GM19025 (cell line): ENCODE measurements around the gene IRS2.

Experiments used
- ATAC-seq: cut with Tn5 transposase; IDR thresholded peaks from one replicate; pipeline ENCODE4 v1.9.1; 2021; ENCODE audit warnings: mild to moderate bottlenecking, low read depth, moderate library complexity; ENCODE audit not compliant: unreplicated experiment

The IRS2 gene

GRCh38 chr13:109781384-109782065, 4.9 kb downstream of the IRS2 start:
- no peak for ATAC-seq

DNA sequence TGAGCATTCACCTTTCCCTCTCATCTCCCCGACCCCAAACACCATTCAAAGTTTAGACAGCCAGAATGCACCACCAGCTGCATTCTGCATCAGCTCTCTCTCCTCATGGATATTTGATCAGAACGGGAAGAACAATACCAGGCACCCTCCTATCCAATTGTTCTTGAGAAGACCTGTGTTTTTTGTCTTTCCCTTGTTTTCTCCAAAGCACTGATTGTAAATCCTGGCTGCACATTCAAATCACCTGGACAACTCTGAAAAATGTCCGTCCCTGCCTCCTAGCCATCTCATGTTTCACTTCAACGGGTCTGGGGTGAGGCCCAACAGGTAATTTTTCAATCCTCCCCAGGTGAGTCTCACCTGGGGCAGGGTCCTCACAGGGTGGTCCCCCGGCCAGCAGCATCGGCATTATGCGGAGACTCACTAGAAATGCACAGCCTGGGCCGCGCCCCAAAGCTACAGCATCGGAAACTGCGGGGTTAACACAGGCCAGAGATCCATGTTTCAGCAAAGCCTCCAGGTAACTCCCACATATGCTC, 5.5 kb downstream of the IRS2 start:
- no peak for ATAC-seq

GRCh38 chr13:109779876-109780510, 6.4 kb downstream of the IRS2 start:
- no peak for ATAC-seq

DNA sequence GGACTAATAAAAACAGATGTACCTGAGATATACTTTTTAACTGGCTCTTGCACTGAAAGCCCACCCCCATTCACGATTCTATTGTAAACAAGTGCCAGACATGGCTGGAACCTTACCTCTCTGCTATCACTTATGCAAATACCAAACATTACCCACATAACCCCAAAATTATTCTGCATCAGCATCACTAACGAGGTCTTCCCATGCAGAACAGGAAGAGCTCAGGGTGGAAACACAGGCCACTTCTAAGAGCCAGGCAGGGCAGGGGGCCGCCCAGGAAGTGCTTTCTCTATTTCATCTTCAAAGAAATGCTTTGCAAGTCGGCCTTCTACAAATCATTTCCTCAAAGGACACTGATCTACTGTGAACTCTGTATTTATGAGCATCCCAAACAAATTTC, 7.3 kb downstream of the IRS2 start:
- no peak for ATAC-seq

DNA sequence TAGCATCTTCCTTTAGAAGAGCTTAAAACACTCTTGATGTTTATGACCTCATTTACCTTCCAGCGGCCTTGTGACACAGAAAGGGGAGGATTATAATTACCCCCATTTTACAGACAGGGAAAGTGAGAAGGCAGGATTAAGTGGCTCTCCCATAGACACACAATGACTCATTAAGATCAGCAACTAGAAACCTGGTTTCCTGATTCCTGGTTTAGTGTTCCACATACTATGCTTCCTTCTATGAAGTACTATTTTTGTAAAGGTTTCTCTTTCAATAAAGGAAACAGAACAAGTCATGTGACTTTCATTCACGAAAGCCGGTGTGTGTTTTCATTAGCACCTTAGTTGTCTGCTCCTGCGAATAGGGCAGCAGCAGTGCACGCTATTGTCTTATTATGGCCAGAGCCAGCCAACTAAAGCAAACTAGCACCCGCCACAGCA, 8.3 kb downstream of the IRS2 start:
- ATAC-seq: no peak

DNA sequence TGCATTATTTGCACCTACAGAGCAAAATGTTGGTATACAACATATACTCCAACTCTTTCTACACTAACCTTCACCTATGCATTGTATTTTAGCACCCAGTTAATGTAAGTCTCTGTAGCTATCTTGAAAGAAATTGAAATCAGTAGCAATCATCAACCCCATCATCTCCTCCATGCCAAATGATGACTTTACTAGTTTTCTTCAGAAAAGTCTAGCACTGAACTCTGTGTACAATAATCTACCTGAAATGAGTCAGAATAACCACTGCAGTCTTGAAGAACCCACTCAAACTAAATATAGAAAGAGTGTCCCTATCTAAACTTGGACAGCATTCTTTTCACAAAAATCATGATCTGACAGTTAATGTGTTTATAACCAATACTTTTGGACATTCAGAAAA, 9.8 kb downstream of the IRS2 start:
- ATAC-seq: no peak

DNA sequence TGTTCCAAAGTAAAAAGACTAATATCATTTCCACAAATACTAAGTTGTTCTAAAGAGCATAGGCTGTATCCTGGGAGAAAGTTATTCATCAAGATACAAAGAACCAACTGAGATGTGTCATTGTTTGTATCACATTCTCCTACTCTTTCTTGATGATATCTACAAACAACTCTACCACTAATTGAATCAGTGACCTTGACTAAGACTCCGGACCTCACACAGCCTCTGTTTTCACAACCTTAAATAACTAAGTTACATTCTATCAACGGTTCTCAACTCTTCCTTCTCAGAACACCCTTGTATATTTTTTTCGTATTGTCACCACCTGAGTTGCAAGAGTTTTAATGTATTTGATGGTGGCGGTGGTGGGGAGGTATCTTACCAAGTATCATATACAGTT, 12.6 kb downstream of the IRS2 start:
- ATAC-seq: no peak

GRCh38 chr13:109773276-109773675, 13.1 kb downstream of the IRS2 start:
- no peak for ATAC-seq

DNA sequence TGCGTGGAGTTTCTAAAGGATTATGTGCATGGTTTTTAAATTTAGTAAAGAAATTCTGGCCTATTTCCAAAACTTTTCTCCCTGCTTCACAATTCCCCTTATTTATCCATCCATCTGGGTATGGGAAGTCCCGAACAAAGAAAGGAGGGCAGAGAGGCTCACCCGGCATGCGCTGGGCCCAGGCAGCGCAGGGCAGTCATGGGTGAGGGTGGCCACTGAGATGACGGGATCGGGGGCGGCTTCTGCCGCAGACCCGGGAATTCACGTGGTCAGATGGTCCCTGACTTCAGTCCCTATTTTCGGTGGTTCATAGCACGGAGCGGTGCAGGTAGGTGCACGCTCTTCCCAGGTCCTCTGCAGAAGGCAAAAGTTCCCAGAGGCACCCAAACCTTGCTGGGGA, 14.5 kb downstream of the IRS2 start:
- no peak for ATAC-seq

- no peak for ATAC-seq
Observed at GRCh38 chr13:109770436-109770835, 15.9 kb downstream of the IRS2 start.

- ATAC-seq: no peak
Observed at GRCh38 chr13:109769921-109770320, 16.5 kb downstream of the IRS2 start.

DNA sequence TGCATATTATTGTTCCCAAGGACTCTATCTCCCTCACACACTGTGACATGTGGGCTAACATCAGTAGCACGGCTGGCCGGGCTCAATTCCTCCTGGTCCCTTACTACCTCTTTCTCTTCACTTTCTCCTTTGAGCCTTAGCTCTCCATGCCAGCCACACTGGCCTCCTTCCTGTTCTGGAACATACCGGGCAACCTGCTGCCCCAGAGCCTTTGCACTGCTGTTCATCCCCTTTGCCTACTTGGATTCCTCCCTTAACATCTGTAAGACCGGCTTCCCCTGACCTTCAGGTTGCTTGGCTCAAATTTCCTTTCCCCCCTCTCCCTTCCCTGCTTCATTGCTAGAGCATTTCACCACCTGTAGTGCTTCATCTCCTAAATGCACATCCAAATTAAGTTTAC, 17.1 kb downstream of the IRS2 start:
- ATAC-seq: no peak

DNA sequence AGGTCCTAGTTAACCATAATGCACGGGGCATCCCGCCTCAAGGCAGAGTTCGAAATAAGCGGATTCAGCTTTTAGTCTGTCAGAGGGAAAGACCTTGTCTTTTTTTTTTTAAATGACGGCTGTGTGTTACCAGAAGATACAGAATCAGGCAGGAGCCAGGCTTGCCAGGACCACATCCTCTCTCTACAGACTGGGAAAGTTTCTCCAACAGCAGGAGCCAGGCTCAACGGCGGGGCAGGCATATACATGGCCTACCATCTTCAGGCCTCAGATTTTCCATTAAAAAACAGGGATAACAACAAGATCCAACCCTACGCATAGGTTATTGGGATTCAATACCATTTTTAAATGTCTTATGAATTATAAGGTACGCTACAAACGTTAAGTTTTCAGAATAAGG, 17.8 kb downstream of the IRS2 start:
- ATAC-seq: no peak

GRCh38 chr13:109768176-109768575, 18.2 kb downstream of the IRS2 start:
- ATAC-seq: no peak

DNA sequence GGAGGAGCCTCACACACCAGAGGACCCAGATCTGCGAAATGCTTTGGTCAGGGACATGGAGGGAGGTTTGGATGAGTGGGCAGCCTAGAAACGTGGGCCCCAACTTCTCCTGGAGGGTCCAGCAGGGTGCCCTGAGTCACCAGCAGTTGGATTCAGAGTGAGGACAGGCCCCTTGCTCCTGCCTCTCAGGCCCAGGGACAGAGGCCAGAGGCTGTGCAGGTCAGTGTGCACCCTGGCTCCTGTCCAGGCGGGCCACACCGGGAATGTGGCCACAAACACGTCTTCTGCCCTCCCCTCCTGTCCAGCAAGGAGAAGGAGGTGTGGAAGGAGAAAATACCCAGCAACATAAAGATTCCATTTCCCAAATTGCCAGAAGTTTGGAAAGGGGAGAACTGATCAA, 19.4 kb downstream of the IRS2 start:
- no peak for ATAC-seq

DNA sequence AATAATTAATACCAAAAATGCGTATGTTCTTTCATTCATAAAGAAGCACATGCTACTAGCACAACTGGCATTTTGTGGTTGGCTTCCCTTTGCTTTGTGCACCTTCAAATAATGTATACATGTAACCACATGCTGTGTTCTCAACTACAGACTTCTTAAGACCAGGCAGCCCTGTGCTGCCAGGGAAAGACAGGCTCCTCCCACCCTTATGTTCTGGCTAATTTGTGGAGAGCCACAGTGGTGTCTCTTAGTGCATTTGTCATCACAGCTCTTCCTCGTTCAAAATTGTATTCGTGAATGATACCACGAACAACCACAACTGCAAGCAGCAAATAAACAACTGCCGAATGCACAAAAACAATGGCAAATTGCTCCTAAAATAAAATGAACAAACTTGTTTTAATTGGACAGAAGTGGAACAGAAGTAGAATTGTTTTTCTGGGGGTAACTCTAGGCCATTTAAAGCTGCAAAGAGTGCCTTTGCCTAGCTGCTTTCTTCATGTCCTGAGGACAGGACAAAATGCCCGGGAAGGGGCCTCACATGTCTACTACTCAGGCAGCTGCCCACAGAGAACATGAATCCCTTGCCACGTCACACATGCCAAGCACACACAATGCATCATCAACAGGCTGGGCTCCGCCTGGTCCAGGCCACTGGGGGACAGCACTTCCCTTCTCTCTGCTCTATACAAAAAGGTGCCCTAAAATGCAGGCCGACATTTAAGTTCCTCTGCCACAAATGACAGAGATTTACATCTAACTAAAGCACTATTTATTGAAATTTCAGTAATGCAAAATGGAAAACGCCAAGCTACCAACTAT, 21.7 kb downstream of the IRS2 start:
- ATAC-seq: no peak

- ATAC-seq: no peak
Observed at GRCh38 chr13:109764045-109764444, 22.3 kb downstream of the IRS2 start.

DNA sequence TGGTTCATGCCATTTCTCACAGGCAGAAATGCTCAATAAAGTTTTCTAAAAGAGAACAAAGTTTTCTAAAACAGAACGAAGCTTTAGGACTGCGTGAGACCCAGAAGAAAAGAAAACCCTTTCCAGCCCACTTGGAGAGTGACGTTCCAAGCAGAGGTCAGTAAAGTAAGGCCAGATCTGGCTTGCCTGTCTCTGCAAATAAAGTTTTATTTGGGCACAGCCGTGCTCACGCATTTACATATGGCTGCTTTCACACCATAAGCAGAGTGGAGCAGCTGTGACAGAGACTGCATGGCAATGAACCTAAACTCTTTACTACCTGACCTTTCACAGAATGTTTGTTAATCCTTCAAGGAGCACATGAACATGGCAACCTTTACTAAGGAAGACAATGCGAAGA, 23.6 kb downstream of the IRS2 start:
- ATAC-seq: no peak

DNA sequence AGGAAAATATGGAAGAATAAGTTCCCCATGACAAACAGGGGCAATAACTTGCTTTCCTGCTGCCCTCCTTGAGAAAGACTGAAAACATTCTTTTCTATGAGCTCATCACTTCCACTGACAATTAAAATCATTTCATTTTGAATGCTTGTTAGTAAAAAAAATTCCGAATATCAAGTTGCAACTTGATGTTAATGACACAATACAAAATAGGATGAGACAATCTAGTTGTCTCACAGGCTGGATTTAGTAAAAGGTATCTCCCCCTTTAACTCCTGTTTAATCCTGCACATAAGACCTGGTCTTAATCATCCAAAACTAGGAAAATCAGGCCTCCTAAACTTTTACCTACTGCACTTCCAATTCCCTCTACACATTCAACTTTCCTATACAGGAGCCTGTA, 24.7 kb downstream of the IRS2 start:
- ATAC-seq: no peak

- ATAC-seq: no peak
Observed at GRCh38 chr13:109760951-109761350, 25.4 kb downstream of the IRS2 start.

GRCh38 chr13:109760402-109760801, 26.0 kb downstream of the IRS2 start:
- ATAC-seq: no peak
